NOMO-1 treated with DMSO at 0.1 percent for 48 hours (cell line): ENCODE data around the gene TMEM132C.

Source experiments
- DNase-seq: peaks from one replicate; lab custom pipeline; 2025; ENCODE audit not compliant: unreplicated experiment; lab: John Stamatoyannopoulos, UW

The TMEM132C gene

DNA sequence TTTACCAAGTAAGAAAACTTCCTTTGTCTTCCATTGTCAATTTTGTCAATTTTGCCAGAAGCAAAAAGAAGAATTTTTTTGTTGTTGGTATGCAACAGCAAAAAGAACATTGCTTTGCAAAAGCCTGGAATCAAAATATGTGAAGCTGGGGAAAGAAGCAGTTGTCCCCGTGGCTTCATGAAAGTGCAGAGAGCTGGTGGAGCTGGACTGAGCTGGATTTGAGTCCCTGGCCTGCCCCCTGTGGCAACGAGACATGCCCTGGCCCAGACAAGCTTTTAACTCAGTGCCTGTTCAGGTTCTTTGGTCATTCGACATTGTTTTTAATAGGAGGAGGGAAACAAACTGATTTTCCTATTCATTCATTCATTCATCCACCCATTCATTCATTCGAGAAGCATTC, 486.5 kb downstream of the TMEM132C start:
- DNase-seq = no peak

DNA sequence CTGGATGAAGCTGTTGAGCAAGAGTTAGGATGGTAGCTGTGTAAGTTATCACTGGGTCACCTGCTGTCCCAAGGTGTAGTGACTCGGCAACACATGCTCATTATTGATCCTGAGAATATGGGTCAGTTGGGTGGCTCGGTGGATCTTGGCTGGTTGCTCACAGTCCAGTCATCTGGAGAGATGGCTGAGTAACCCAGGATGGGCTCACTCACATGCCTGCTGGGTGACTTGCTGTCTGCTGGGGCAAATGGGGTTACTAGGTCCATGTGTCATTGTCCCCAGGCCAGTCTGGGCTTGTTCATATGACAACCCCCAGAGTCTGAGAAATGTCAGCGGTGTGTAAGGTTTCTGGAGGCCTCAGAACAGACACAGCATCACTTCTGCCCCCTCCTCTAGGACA, 487.3 kb downstream of the TMEM132C start:
- no peak for DNase-seq

- no peak for DNase-seq
Measured at GRCh38 chr12:128755566-128755965, 488.6 kb downstream of the TMEM132C start.
